ENCODE measurements around the gene CTSL. TPM values are rescaled to one million over a fixed set of nuclear protein-coding genes. Genes with fewer than 3 reads are reported as not detected.
A peak's percentile ranks its signal among the peaks of the same experiment; 100 is the strongest.

Gene CTSL
- total and polyA plus RNA-seq, 2 of the 13 experiments (the other 11 are each of a cell fraction or from before 2014, with no cell fraction given): 78.1 to 113 TPM

DNA sequence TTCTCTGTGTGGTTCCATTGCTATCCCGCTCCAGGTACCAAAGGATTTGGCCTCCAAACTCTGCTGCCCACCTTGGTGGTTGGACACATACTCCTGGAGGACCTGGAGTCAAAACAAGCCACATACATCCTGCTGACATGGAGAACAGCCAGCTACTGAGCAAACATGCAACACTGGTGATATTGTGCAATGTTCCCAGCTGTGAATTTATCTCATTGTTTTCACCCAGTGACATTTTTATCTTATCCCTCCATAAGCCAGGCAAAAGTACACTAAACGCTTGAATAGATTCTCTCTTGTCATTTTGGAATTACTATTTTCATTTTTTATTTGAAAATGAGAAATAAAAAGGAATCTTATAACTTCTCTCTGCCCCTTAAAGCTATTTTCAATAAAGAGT, 11.1 kb upstream of the CTSL start (continued):
- TF ChIP-seq, protein P1, sequence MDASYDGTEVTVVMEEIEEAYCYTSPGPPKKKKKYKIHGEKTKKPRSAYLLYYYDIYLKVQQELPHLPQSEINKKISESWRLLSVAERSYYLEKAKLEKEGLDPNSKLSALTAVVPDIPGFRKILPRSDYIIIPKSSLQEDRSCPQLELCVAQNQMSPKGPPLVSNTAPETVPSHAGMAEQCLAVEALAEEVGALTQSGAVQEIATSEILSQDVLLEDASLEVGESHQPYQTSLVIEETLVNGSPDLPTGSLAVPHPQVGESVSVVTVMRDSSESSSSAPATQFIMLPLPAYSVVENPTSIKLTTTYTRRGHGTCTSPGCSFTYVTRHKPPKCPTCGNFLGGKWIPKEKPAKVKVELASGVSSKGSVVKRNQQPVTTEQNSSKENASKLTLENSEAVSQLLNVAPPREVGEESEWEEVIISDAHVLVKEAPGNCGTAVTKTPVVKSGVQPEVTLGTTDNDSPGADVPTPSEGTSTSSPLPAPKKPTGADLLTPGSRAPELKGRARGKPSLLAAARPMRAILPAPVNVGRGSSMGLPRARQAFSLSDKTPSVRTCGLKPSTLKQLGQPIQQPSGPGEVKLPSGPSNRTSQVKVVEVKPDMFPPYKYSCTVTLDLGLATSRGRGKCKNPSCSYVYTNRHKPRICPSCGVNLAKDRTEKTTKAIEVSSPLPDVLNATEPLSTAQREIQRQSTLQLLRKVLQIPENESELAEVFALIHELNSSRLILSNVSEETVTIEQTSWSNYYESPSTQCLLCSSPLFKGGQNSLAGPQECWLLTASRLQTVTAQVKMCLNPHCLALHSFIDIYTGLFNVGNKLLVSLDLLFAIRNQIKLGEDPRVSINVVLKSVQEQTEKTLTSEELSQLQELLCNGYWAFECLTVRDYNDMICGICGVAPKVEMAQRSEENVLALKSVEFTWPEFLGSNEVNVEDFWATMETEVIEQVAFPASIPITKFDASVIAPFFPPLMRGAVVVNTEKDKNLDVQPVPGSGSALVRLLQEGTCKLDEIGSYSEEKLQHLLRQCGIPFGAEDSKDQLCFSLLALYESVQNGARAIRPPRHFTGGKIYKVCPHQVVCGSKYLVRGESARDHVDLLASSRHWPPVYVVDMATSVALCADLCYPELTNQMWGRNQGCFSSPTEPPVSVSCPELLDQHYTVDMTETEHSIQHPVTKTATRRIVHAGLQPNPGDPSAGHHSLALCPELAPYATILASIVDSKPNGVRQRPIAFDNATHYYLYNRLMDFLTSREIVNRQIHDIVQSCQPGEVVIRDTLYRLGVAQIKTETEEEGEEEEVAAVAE (CRISPR knock-in tag; IDR thresholded peaks at IDR 0.05; ENCODE audit: borderline replicate concordance): 0 out of 2 replicates have a peak, but pooled peaks have one; percentile 26
- TF ChIP-seq CBX5 (CRISPR knock-in tag; IDR thresholded peaks at IDR 0.05; ENCODE audit: borderline replicate concordance) (0 out of 2 replicates have a peak, but pooled peaks have one; percentile 47), TEAD3 (CRISPR knock-in tag; optimal IDR thresholded peaks at IDR 0.05; ENCODE audit: borderline replicate concordance) (peak; percentile 73), ZNF20 (CRISPR knock-in tag; IDR thresholded peaks at IDR 0.05) (no peak), NCOA2 (CRISPR knock-in tag; IDR thresholded peaks at IDR 0.05) (peak; percentile 57), MXI1 (IDR thresholded peaks at IDR 0.05; ENCODE audit: borderline replicate concordance, low read depth, low read length) (no peak; the same call in 2 of the 3 replicates)
- TF ChIP-seq, protein P2, sequence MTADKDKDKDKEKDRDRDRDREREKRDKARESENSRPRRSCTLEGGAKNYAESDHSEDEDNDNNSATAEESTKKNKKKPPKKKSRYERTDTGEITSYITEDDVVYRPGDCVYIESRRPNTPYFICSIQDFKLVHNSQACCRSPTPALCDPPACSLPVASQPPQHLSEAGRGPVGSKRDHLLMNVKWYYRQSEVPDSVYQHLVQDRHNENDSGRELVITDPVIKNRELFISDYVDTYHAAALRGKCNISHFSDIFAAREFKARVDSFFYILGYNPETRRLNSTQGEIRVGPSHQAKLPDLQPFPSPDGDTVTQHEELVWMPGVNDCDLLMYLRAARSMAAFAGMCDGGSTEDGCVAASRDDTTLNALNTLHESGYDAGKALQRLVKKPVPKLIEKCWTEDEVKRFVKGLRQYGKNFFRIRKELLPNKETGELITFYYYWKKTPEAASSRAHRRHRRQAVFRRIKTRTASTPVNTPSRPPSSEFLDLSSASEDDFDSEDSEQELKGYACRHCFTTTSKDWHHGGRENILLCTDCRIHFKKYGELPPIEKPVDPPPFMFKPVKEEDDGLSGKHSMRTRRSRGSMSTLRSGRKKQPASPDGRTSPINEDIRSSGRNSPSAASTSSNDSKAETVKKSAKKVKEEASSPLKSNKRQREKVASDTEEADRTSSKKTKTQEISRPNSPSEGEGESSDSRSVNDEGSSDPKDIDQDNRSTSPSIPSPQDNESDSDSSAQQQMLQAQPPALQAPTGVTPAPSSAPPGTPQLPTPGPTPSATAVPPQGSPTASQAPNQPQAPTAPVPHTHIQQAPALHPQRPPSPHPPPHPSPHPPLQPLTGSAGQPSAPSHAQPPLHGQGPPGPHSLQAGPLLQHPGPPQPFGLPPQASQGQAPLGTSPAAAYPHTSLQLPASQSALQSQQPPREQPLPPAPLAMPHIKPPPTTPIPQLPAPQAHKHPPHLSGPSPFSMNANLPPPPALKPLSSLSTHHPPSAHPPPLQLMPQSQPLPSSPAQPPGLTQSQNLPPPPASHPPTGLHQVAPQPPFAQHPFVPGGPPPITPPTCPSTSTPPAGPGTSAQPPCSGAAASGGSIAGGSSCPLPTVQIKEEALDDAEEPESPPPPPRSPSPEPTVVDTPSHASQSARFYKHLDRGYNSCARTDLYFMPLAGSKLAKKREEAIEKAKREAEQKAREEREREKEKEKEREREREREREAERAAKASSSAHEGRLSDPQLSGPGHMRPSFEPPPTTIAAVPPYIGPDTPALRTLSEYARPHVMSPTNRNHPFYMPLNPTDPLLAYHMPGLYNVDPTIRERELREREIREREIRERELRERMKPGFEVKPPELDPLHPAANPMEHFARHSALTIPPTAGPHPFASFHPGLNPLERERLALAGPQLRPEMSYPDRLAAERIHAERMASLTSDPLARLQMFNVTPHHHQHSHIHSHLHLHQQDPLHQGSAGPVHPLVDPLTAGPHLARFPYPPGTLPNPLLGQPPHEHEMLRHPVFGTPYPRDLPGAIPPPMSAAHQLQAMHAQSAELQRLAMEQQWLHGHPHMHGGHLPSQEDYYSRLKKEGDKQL (CRISPR knock-in tag; IDR thresholded peaks at IDR 0.05; ENCODE audit: low read depth): no peak
- TF ChIP-seq, protein P3, sequence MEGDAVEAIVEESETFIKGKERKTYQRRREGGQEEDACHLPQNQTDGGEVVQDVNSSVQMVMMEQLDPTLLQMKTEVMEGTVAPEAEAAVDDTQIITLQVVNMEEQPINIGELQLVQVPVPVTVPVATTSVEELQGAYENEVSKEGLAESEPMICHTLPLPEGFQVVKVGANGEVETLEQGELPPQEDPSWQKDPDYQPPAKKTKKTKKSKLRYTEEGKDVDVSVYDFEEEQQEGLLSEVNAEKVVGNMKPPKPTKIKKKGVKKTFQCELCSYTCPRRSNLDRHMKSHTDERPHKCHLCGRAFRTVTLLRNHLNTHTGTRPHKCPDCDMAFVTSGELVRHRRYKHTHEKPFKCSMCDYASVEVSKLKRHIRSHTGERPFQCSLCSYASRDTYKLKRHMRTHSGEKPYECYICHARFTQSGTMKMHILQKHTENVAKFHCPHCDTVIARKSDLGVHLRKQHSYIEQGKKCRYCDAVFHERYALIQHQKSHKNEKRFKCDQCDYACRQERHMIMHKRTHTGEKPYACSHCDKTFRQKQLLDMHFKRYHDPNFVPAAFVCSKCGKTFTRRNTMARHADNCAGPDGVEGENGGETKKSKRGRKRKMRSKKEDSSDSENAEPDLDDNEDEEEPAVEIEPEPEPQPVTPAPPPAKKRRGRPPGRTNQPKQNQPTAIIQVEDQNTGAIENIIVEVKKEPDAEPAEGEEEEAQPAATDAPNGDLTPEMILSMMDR (CRISPR knock-in tag; IDR thresholded peaks at IDR 0.05): no peak
- TF ChIP-seq, protein P4, sequence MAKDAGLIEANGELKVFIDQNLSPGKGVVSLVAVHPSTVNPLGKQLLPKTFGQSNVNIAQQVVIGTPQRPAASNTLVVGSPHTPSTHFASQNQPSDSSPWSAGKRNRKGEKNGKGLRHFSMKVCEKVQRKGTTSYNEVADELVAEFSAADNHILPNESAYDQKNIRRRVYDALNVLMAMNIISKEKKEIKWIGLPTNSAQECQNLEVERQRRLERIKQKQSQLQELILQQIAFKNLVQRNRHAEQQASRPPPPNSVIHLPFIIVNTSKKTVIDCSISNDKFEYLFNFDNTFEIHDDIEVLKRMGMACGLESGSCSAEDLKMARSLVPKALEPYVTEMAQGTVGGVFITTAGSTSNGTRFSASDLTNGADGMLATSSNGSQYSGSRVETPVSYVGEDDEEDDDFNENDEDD (CRISPR knock-in tag; IDR thresholded peaks at IDR 0.05; ENCODE audit: borderline replicate concordance): peak; percentile 32; the same call in 1 of the 2 replicates
- TF ChIP-seq, protein P5, sequence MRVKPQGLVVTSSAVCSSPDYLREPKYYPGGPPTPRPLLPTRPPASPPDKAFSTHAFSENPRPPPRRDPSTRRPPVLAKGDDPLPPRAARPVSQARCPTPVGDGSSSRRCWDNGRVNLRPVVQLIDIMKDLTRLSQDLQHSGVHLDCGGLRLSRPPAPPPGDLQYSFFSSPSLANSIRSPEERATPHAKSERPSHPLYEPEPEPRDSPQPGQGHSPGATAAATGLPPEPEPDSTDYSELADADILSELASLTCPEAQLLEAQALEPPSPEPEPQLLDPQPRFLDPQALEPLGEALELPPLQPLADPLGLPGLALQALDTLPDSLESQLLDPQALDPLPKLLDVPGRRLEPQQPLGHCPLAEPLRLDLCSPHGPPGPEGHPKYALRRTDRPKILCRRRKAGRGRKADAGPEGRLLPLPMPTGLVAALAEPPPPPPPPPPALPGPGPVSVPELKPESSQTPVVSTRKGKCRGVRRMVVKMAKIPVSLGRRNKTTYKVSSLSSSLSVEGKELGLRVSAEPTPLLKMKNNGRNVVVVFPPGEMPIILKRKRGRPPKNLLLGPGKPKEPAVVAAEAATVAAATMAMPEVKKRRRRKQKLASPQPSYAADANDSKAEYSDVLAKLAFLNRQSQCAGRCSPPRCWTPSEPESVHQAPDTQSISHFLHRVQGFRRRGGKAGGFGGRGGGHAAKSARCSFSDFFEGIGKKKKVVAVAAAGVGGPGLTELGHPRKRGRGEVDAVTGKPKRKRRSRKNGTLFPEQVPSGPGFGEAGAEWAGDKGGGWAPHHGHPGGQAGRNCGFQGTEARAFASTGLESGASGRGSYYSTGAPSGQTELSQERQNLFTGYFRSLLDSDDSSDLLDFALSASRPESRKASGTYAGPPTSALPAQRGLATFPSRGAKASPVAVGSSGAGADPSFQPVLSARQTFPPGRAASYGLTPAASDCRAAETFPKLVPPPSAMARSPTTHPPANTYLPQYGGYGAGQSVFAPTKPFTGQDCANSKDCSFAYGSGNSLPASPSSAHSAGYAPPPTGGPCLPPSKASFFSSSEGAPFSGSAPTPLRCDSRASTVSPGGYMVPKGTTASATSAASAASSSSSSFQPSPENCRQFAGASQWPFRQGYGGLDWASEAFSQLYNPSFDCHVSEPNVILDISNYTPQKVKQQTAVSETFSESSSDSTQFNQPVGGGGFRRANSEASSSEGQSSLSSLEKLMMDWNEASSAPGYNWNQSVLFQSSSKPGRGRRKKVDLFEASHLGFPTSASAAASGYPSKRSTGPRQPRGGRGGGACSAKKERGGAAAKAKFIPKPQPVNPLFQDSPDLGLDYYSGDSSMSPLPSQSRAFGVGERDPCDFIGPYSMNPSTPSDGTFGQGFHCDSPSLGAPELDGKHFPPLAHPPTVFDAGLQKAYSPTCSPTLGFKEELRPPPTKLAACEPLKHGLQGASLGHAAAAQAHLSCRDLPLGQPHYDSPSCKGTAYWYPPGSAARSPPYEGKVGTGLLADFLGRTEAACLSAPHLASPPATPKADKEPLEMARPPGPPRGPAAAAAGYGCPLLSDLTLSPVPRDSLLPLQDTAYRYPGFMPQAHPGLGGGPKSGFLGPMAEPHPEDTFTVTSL (CRISPR knock-in tag; IDR thresholded peaks at IDR 0.05; ENCODE audit: borderline replicate concordance): peak; percentile 44; the same call in 1 of the 2 replicates
